DND-41 (cell line): ENCODE results near the gene METTL17.

Experiments
- ATAC-seq: fragments of 200-7000 bp; cut with Tn5 transposase; 3 replicates; pipeline ENCODE4 v1.9.1; 2021; ENCODE audit warnings: low read depth; ENCODE audit not compliant: insufficient read depth
- DNase-seq: peaks from one replicate; pipeline ENCODE4 v3.0.0-alpha.2; 2020
- H2AFZ ChIP-seq: 2 replicates; pipeline ENCODE4 v1.6.0; 2012; ENCODE audit warnings: low read depth, low read length
- H3K27ac ChIP-seq: 2 replicates; pipeline ENCODE4 v1.5.1; 2012; ENCODE audit warnings: low read length, inconsistent platforms
- H3K27me3 ChIP-seq: fragments of 200-600 bp; sonication (generic); 2 replicates; pipeline ENCODE4 v1.6.0; 2012; ENCODE audit warnings: low read length, mild to moderate bottlenecking, inconsistent platforms; ENCODE audit not compliant: insufficient read depth, poor library complexity
- H3K36me3 ChIP-seq: 2 replicates; pipeline ENCODE4 v1.5.1; 2012; ENCODE audit warnings: low read length, inconsistent platforms; ENCODE audit not compliant: insufficient read depth
- H3K4me1 ChIP-seq: 2 replicates; pipeline ENCODE4 v1.5.1; 2012; ENCODE audit warnings: mild to moderate bottlenecking, low read length; ENCODE audit not compliant: insufficient read depth
- H3K4me2 ChIP-seq: 2 replicates; pipeline ENCODE4 v1.6.0; 2012; ENCODE audit warnings: mild to moderate bottlenecking, moderate library complexity, low read length, inconsistent platforms; ENCODE audit not compliant: insufficient read depth
- H3K4me3 ChIP-seq, 2 experiments: fragments of 200-600 bp in 1 of 2; shearing (Covaris generic) in 1 of 2; 2 replicates each; pipeline ENCODE4 v1.5.1; 2012 to 2016; ENCODE audit warnings: inconsistent platforms in 2 of 2, low read length in 2 of 2, mild to moderate bottlenecking in 2 of 2, low read depth in 1 of 2, moderate library complexity in 1 of 2
- H3K79me2 ChIP-seq: 2 replicates; pipeline ENCODE4 v1.6.0; 2012; ENCODE audit warnings: low read length, inconsistent platforms; ENCODE audit not compliant: insufficient read depth
- H3K9ac ChIP-seq: 2 replicates; pipeline ENCODE4 v1.6.0; 2012; ENCODE audit warnings: low read depth, mild to moderate bottlenecking, inconsistent platforms, low read length, moderate library complexity
- H3K9me3 ChIP-seq: 2 replicates; pipeline ENCODE4 v1.5.1; 2012; ENCODE audit warnings: low read length, moderate library complexity, mild to moderate bottlenecking, inconsistent platforms; ENCODE audit not compliant: insufficient read depth, severe bottlenecking
- H4K20me1 ChIP-seq: 2 replicates; pipeline ENCODE4 v1.6.0; 2012; ENCODE audit warnings: low read length; ENCODE audit not compliant: insufficient read depth
- CTCF ChIP-seq: IDR thresholded peaks from 2 replicates; pipeline ENCODE4 v1.5.1; 2012; ENCODE audit warnings: borderline replicate concordance, low read length, moderate library complexity, mild to moderate bottlenecking; ENCODE audit not compliant: poor library complexity, severe bottlenecking; ENCODE audit errors: extremely low read depth
- EZH2 ChIP-seq: IDR thresholded peaks from 3 replicates; pipeline ENCODE4 v1.6.1; 2012; ENCODE audit warnings: borderline replicate concordance, low read depth, mild to moderate bottlenecking, moderate library complexity, low read length, inconsistent platforms; ENCODE audit not compliant: severe bottlenecking

The METTL17 gene

GRCh38 chr14:21026988-21027315, 37.2 kb downstream of the METTL17 start:
- DNase-seq (no peak), ATAC-seq (no peak)
- H2AFZ ChIP-seq, result no peak overlapping the region
- H3K27me3 ChIP-seq, result peaks cover 16% of the 10 kb centered on the region
- H3K9ac ChIP-seq, result no peak overlapping the region
- H3K27ac ChIP-seq, result no peak overlapping the region
- H3K4me2 ChIP-seq, result no peak overlapping the region
- H3K9me3 ChIP-seq, result no peaks in the 10 kb centered on the region
- peaks cover 17% of the 10 kb centered on the region for H3K4me1 ChIP-seq
- H4K20me1 ChIP-seq, result no peaks in the 10 kb centered on the region
- no peaks in the 10 kb centered on the region for H3K79me2 ChIP-seq
- H3K4me3 ChIP-seq, result no peak overlapping the region
- no peaks in the 10 kb centered on the region for H3K36me3 ChIP-seq
- no peak for TF ChIP-seq CTCF
- TF ChIP-seq EZH2, result no peak

- no peak within 1 kb of the TSS for H3K9ac ChIP-seq
- no peak for DNase-seq
Observed at GRCh38 chr14:21029917-21030316, 40.1 kb downstream of the METTL17 start, which contains the start of gene TPPP2. TSS of gene TPPP2 (plus strand) at chr14:21030217. CDS start at chr14:21030582, 365 bp downstream.

GRCh38 chr14:21030531-21030930, 40.8 kb downstream of the METTL17 start:
- H3K27ac ChIP-seq, result no peak overlapping the region
- ATAC-seq, result no peak

More at GRCh38 chr14:21029917-21030316, 40.1 kb downstream of the METTL17 start, which contains the start of gene TPPP2:
- Histone ChIP-seq H3K79me2 (no peaks in the 10 kb centered on the region), H3K4me3 (no peak within 1 kb of the TSS), H2AFZ (no peak within 1 kb of the TSS), H3K4me1 (peaks cover 5% of the 10 kb centered on the region), H3K4me2 (no peak within 1 kb of the TSS), H4K20me1 (no peaks in the 10 kb centered on the region), H3K27ac (no peak within 1 kb of the TSS), H3K27me3 (peaks cover 27% of the 10 kb centered on the region), H3K9me3 (no peaks in the 10 kb centered on the region), H3K36me3 (no peaks in the 10 kb centered on the region)
- TF ChIP-seq CTCF (no peak), EZH2 (no peak)
- no peak for ATAC-seq

GRCh38 chr14:21032326-21033132, 42.7 kb downstream of the METTL17 start:
- Histone ChIP-seq H3K4me1 (no peaks in the 10 kb centered on the region), H3K9me3 (no peaks in the 10 kb centered on the region), H3K27me3 (peaks cover 30% of the 10 kb centered on the region), H3K4me3 (no peak overlapping the region), H3K9ac (no peak overlapping the region), H3K36me3 (no peaks in the 10 kb centered on the region), H3K4me2 (no peak overlapping the region), H4K20me1 (no peaks in the 10 kb centered on the region), H2AFZ (no peak overlapping the region), H3K79me2 (no peaks in the 10 kb centered on the region), H3K27ac (no peak overlapping the region)
- TF ChIP-seq CTCF, result no peak
- TF ChIP-seq EZH2, result no peak
- ATAC-seq (no peak), DNase-seq (no peak)

More at GRCh38 chr14:21030531-21030930, 40.8 kb downstream of the METTL17 start:
- H3K9me3 ChIP-seq, result no peaks in the 10 kb centered on the region
- no peak overlapping the region for H3K9ac ChIP-seq
- no peaks in the 10 kb centered on the region for H4K20me1 ChIP-seq
- no peak for DNase-seq
- H3K36me3 ChIP-seq, result no peaks in the 10 kb centered on the region
- peaks cover under 1% of the 10 kb centered on the region for H3K4me1 ChIP-seq
- H3K27me3 ChIP-seq, result peaks cover 30% of the 10 kb centered on the region
- no peak overlapping the region for H3K4me2 ChIP-seq
- TF ChIP-seq EZH2, result no peak
- H3K4me3 ChIP-seq, result no peak overlapping the region
- no peak overlapping the region for H2AFZ ChIP-seq
- no peaks in the 10 kb centered on the region for H3K79me2 ChIP-seq
